Right lobe of liver (tissue), 6 donors: ENCODE measurements around the gene TMEM121. TPM values are rescaled to one million over a fixed set of nuclear protein-coding genes. Genes with fewer than 3 reads are reported as not detected.

Experiments used
- ATAC-seq, 4 donors: fragments of 200-7000 bp; cut with Tn5 transposase; one replicate each; pipeline ENCODE4 v1.9.1; 2020; ENCODE audit warnings: mild to moderate bottlenecking in 4 of 4, moderate library complexity in 4 of 4
- DNase-seq, 3 donors: peaks; one replicate each; pipeline ENCODE4 v3.0.0-alpha.2; 2020
- H3K27ac ChIP-seq, 3 donors: fragments of 200-600 bp; one replicate each; pipeline ENCODE4 v1.8.0; 2022
- H3K27me3 ChIP-seq, 2 donors: fragments of 200-600 bp; one replicate each; pipeline ENCODE4 v1.8.0; 2022
- H3K36me3 ChIP-seq, 4 donors: fragments of 200-600 bp; sonication (generic) in 1 of 4; one replicate each; pipeline versions ENCODE4 v1.5.1 to v1.8.0; 2017 to 2022; ENCODE audit warnings: control low read depth in 1 of 4
- H3K4me1 ChIP-seq, 4 donors: fragments of 200-600 bp; sonication (generic) in 1 of 4; one replicate each; pipeline versions ENCODE4 v1.5.1 to v1.8.0; 2017 to 2022; ENCODE audit warnings: control low read depth in 1 of 4
- H3K4me3 ChIP-seq, 3 donors: fragments of 200-600 bp; one replicate each; pipeline ENCODE4 v1.8.0; 2022
- H3K9me3 ChIP-seq, 4 donors: fragments of 200-600 bp; sonication (generic) in 1 of 4; one replicate each; pipeline versions ENCODE4 v1.5.1 to v1.8.0; 2017 to 2022; ENCODE audit warnings: control low read depth in 1 of 4
- POLR2A ChIP-seq: fragments of 450-650 bp; IDR thresholded peaks from one replicate; pipeline ENCODE4 v1.6.1; 2017; ENCODE audit warnings: antibody characterized with exemption, mild to moderate bottlenecking
- WGBS: methylation state at CpG from one replicate; pipeline ENCODE4 v1.1.6; 2018; ENCODE audit warnings: low coverage, low lambda C conversion rate; ENCODE audit not compliant: insufficient coverage; ENCODE audit errors: missing lambda C conversion rate; 5-methylcytosine and 5-hydroxymethylcytosine counted together
- intact Hi-C, 2 donors: fragments of 100-400 bp; cut with DNase I; formaldehyde crosslinking; loops; one replicate each; pipeline versions ENCODE4 v1.11.2 to v1.14.1; 2022
- total RNA-seq, 6 experiments: library from RNA; depleted of rRNA in 2 of 6; stranded (reverse); fragments of >200 nt in 2 of 6; fragmentation: NEBNext Ultra II Directional in 3 of 6; extraction: Animal tissue kit (Norgen Biotek cat#: 25700) in 3 of 6; gene quantifications; one replicate each; pipeline versions ENCODE4 v1.1.0 to v1.2.4, GENCODE V29; 2016 to 2023
- TF ChIP-seq, protein P1 (sequence below), 4 donors: fragments of 200-600 bp in 3 of 4; fragments of 450-650 bp in 1 of 4; IDR thresholded peaks; one replicate each; pipeline versions ENCODE4 v1.5.1 to v1.8.0; 2016 to 2022; ENCODE audit warnings: antibody characterized with exemption in 4 of 4, mild to moderate bottlenecking in 2 of 4
- donor health status: DM: no; HTN: yes; CAD: no.
- donor health status: DM: no; HTN: no; CAD: no.
- donor health status: DM: no; HTN: no; CAD: no.
- donor health status: DM: no; HTN: yes; CAD: no.
- donor health status: DM: no; HTN: yes; CAD: no.

Gene TMEM121
- total RNA-seq, 6 experiments from 2014 or later, result 0.74 to 3.2 (median 2.2) TPM

DNA sequence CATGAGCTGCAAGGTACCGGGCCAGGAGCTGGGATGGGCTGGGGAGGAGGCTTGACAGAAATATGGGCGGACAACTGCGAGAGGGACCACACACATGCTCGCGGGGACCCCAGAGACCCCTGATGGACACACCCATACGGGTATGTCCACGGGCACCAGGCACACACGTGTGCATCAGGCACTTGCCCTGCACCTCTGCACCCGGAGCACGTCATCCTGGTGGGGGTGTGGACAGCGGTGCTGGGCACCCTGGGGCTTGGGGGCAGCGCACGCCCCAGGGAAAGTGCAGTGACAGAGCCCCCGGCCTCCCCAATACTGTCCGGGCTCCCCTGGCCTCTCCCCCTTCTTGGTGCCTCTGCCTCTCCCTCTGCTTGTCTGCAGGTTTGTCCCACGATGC lies 41.4 kb upstream of the TMEM121 start:
- no peaks in the 10 kb centered on the region for H3K27me3 ChIP-seq

DNA sequence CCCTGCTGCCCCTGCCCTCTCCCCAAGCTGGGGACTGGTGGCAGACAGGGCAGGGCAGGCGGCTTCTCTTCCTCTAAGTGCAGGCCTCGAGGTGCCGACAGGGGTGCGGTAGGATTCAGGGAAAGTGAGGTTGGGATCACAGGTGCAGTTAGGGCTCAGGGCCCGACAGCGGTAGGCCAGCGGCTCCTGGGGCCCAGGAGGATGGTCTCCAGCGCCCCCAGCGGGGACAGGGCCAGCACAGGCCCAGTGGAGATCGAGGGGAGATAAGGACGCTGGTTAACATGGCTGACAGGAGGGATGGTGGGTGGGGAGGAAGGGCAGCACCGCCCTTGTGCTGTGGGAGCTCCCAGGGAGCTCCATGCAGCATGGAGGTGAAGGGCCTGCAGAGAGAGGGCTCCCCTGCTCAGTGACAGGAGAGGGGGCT lies 40.6 kb upstream of the TMEM121 start:
- DNase-seq, result no peak
- H3K27ac ChIP-seq, result no peak overlapping the region

More for the DNA sequence above, 41.4 kb upstream of the TMEM121 start:
- 70% methylated on average over 2 of the region's 16 CpGs for WGBS
- DNase-seq, result no peak
- no peak for ATAC-seq
- Histone ChIP-seq H3K9me3 (no peaks in the 10 kb centered on the region), H3K4me3 (no peak overlapping the region), H3K36me3 (no peaks in the 10 kb centered on the region), H3K4me1 (peaks cover 0 to 26% (median 10%) of the 10 kb centered on the region in 4 donors), H3K27ac (no peak overlapping the region)
- intact Hi-C loops, result loop anchor here in 1 of 2 donors (5.0 kb wide), 1 partner anchor 118 kb away; no protein-coding TSS in a partner anchor
- TF ChIP-seq, protein P1, sequence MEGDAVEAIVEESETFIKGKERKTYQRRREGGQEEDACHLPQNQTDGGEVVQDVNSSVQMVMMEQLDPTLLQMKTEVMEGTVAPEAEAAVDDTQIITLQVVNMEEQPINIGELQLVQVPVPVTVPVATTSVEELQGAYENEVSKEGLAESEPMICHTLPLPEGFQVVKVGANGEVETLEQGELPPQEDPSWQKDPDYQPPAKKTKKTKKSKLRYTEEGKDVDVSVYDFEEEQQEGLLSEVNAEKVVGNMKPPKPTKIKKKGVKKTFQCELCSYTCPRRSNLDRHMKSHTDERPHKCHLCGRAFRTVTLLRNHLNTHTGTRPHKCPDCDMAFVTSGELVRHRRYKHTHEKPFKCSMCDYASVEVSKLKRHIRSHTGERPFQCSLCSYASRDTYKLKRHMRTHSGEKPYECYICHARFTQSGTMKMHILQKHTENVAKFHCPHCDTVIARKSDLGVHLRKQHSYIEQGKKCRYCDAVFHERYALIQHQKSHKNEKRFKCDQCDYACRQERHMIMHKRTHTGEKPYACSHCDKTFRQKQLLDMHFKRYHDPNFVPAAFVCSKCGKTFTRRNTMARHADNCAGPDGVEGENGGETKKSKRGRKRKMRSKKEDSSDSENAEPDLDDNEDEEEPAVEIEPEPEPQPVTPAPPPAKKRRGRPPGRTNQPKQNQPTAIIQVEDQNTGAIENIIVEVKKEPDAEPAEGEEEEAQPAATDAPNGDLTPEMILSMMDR (IDR thresholded peaks at IDR 0.05), result no peak
- TF ChIP-seq POLR2A, result no peak

DNA sequence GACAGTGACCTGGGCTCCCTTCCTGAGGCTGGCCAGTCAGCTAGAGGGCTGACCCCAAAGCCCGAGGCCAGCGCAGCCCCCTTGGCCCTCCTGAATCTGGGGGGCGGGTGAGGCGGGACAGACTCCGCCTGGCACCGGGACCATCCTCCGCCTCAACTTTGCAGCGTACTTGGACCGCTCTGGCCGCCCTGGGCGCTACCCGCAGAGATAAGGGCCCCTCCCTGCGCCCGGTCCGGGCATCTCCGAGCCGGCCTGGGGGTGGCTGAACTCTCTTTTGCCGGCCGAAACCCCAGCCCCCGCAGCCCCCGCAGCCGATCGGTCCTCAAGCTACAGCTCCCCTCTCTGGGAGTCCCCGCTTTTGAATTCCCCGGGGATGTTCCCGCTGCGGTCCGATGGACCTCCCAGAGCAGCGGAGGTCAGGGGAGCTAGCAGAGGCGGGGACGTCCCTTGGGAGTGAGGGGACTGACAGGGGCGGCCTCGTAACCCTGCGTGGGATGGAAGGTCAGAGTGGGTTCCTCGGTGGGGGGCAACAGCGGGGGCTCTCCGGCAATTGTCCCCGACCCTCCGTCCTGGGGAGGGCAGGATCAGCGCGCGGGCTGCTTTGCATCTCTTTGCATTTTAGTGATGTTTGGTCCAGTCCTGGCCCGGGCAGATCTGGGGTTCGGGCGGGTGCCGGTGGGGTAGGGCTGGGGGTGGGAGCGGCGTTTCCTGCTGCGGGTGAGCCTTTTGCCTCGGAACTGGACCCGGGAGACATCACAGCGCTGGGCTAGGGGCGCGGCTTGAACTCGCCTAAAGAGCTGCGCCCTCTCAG lies 40.0 kb upstream of the TMEM121 start, which contains the start of gene CRIP1:
TSS of gene CRIP1 (plus strand) at position 724 of the 811 bp plus-strand sequence. CDS start 374 bp downstream, outside the sequence.
- Histone ChIP-seq H3K36me3 (no peaks in the 10 kb centered on the region), H3K9me3 (no peaks in the 10 kb centered on the region), H3K27me3 (no peaks in the 10 kb centered on the region), H3K27ac (peak within 1 kb of the TSS in 2 of 3 donors; percentile 20 to 43), H3K4me3 (peak within 1 kb of the TSS; percentile 14 to 40 (median 14)), H3K4me1 (peaks cover 0 to 22% (median 9%) of the 10 kb centered on the region in 4 donors)
- no peak for TF ChIP-seq POLR2A
- TF ChIP-seq, protein P1 (IDR thresholded peaks at IDR 0.05), result no peak
- ATAC-seq (no peak), DNase-seq (no peak)
- intact Hi-C loops, result loop anchor here in 1 of 2 donors (5.0 kb wide), 1 partner anchor 119 kb away; no protein-coding TSS in a partner anchor
- WGBS, result 14% methylated on average over 11 of the region's 56 CpGs

More for the DNA sequence above, 40.6 kb upstream of the TMEM121 start:
- TF ChIP-seq, protein P1 (IDR thresholded peaks at IDR 0.05), result peak in 3 of 4 donors; percentile 3 to 18 (median 4)
- TF ChIP-seq POLR2A, result no peak
- 61% methylated on average over 4 of the region's 12 CpGs for WGBS
- H3K27me3 ChIP-seq, result no peaks in the 10 kb centered on the region
- intact Hi-C loops, result loop anchor here in 1 of 2 donors (5.0 kb wide), 1 partner anchor 118 kb away; no protein-coding TSS in a partner anchor
- no peak for ATAC-seq
- peaks cover 0 to 25% (median 10%) of the 10 kb centered on the region in 4 donors for H3K4me1 ChIP-seq
- no peaks in the 10 kb centered on the region for H3K9me3 ChIP-seq
- H3K36me3 ChIP-seq, result no peaks in the 10 kb centered on the region
- H3K4me3 ChIP-seq, result no peak overlapping the region

DNA sequence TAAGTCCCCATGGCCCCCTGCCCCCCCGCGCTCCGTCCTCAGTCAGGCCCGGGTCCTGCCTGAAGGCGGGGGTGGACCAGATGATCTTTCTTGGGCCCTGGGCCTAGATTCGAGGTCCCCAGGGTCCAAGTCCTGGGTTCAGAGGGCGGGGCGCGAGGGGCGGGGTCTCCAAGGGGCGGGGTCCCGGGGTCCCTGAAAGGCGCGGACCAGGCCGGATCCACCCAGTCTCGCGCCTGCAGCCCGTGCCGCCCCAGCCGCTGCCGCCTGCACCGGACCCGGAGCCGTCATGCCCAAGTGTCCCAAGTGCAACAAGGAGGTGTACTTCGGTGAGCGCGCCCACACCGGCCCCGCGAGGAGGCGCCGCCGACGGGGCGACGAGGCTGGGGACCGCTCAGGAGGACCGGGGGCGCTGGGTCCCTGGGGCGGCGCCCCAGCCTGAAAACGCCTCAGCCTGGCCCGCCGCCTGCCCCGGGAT lies 39.4 kb upstream of the TMEM121 start:
- no peak for ATAC-seq
- H3K4me1 ChIP-seq, result peaks cover 0 to 24% (median 7%) of the 10 kb centered on the region in 4 donors
- intact Hi-C loops, result loop anchor here in 1 of 2 donors (5.0 kb wide), 1 partner anchor 120 kb away; no protein-coding TSS in a partner anchor

More for the DNA sequence above, 39.4 kb upstream of the TMEM121 start:
- WGBS, result 0% methylated on average over 3 of the region's 45 CpGs
- Histone ChIP-seq H3K9me3 (no peaks in the 10 kb centered on the region), H3K27ac (peak overlapping the region in 2 of 3 donors; percentile 20 to 43), H3K36me3 (no peaks in the 10 kb centered on the region), H3K27me3 (no peaks in the 10 kb centered on the region), H3K4me3 (peak overlapping the region; percentile 14 to 40 (median 14))
- peak in 1 of 3 donors; percentile 41 for DNase-seq
- no peak for TF ChIP-seq POLR2A
- TF ChIP-seq, protein P1 (IDR thresholded peaks at IDR 0.05), result no peak
